Adipose tissue (tissue), 3 donors: ENCODE measurements around the gene ZNF689. TPM values are rescaled to one million over a fixed set of nuclear protein-coding genes. Genes with fewer than 3 reads are reported as not detected.
"Not testable (repeated sequence)": the region's sequence is repeated elsewhere in the genome, so short reads cannot be mapped to it uniquely, and the experiment has no call there.

Source experiments
- H3K27ac ChIP-seq: one replicate; pipeline ENCODE4 v1.5.1; 2013; ENCODE audit warnings: low read depth, low read length
- WGBS, 3 donors: extraction: QIAGEN DNeasy Blood & Tissue Kit; methylation state at CpG; one replicate each; pipeline ENCODE4 v1.1.7; 2013; 5-methylcytosine and 5-hydroxymethylcytosine counted together
- polyA plus RNA-seq, 3 donors: library from polyadenylated mRNA; stranded (reverse); fragments of 200-250 nt; gene quantifications; one replicate each; pipeline ENCODE4 v1.2.3, GENCODE V29; 2013
- donor health status: healthy with polysubstance abuse.
- donor health status: Bipolar disorder and iron deficiency.
- donor health status: healthy.

The ZNF689 gene
- polyA plus RNA-seq, 3 donors: 3.7 to 4.2 (median 4.2) TPM

DNA sequence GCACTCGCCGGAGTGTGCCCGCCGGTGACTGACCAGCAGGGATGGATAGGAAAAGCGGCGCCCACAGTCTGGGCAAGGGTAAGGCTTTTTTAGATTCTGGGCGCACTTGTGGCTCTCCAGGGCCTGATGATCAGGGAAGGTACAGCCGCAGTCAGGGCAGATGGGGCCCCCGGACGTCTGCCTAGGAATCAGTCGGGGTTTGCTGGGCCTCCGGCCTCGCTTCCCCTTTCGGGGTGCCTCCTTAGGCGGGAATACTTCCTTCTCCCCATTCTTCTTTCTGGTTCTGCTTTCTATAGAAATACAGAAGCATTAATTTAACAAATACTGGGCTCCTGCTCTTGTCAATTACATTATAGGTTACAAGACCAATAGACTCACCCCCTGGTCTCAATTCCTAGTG, 5.0 kb downstream of the ZNF689 start:
- H3K27ac ChIP-seq: no peak overlapping the region
- 66 to 91% (median 82%) methylated on average over 15 of the region's 15 CpGs for WGBS, 3 donors

DNA sequence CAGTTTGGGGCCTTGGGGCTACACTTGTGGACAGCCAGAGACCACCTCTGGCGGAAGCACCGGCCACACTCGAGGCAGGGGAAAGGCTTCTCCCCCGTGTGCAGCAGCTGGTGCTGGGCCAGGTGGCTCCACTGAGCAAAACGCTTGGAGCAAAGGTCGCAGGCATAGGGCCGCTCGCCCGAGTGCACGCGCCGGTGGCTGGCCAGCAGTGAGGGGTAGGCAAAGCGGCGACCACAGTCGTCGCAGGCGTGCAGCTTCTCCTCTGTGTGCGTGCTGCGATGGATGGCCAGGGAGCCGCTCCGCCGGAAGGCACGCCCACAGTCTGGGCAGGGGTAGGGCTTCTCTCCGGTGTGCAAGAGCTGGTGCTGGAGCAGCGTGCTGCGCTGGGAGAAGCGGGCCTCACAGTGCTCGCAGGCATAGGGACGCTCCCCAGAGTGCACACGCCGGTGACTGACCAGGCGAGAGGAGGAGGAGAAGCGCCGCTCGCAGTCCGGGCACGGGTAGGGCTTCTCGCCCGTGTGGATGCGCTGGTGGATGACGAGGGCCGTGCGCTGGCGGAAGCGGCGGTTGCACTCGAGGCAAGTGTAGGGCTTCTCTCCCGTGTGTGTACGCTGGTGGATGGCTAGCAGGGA, 5.8 kb downstream of the ZNF689 start:
- no peak overlapping the region for H3K27ac ChIP-seq
- WGBS, 3 donors: 90 to 94% (median 92%) methylated on average over 49 of the region's 49 CpGs

DNA sequence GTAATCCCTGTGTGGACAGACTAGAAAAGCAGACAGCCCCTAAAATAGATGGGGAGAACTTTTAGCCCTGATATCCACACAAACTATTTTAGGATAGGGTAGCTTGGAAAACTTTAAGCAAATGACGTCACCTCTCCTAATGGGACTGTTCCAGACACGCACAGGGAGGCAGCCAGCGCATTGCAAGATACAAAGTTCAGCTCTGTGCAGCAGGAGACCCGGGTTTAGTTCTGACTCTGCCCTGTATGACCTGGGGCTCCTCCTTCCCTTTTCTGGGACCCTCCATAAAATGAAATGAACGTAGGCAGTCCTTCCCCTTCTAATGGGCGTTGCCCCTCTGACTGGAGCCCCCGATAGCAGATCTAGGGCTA, 6.3 kb downstream of the ZNF689 start:
- no peak overlapping the region for H3K27ac ChIP-seq
- 84 to 87% (median 86%) methylated on average over 7 of the region's 7 CpGs for WGBS, 3 donors

DNA sequence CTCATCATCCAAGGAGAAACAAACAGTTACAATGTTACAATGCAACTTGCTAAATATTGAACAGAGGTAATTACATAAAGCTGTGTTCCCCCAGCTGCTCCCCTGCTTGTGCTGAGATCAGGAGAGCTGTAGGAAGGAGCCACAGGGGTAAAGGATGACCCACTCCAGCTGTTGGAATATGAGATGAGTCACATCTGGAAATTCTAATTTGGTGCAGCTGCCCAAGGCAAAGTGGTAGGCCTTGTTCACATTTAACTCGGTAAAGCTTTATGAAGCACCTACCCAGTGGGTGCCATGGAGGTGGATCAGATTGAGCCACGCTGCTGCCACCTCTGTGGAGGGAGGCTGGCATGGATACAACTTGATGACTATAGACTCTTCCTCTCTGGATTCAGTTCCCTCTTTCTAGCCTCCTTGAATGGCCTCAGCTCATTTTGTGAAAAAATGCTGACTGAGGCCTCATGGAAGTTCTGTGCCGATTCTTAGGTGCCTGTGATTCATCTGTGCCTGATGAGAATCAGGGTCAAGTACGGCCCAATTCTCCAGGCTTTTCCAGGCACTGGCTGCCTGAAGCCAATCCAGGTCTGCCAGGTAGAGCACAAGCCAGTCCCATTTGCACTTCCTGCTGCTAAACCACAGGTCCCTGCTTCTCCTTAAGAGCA, 7.4 kb downstream of the ZNF689 start:
- no peak overlapping the region for H3K27ac ChIP-seq
- 59 to 69% (median 60%) methylated on average over 4 of the region's 4 CpGs for WGBS, 3 donors

DNA sequence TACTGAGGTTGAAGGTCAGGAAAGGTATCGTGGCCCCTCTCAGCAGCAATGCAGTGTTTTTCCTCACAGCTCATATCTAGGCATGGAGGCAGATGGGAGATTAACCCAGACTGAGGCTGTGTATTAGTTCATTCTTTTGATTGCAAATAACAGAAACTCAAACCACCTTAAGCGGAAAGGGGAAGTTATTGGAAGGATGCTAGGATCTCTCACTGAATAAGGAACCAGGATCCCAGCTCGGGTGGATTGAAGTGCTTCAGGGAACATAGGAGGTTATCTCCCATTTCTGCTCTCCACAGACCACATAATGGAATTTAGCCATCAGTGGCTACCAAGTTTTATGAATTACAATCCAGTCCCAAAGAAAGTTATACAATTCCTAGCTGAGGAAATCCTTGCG, 8.2 kb downstream of the ZNF689 start:
- 57 to 78% (median 63%) methylated on average over 4 of the region's 4 CpGs for WGBS, 3 donors
- no peak overlapping the region for H3K27ac ChIP-seq

DNA sequence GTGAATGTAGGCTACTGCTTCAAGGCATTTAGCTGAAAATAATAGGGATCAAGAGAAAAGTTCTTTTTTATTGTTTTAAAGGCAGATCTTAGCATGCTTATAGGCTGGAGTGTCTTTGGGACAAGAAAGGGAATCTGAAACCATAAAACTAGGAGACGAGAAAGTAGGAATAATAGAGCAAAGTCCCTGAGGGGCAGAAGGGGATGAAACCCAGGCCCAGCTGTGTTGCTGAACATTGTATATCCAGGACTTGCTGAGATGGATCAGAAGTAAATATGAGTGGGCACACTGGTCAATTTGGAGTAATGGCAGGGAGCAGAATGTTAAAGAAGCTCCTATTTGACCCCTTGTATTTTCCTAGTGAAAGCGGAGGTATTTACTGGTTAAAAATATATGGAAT, 9.3 kb downstream of the ZNF689 start:
- no peak overlapping the region for H3K27ac ChIP-seq
- WGBS, 3 donors: 96 to 98% (median 97%) methylated on average over 2 of the region's 2 CpGs

DNA sequence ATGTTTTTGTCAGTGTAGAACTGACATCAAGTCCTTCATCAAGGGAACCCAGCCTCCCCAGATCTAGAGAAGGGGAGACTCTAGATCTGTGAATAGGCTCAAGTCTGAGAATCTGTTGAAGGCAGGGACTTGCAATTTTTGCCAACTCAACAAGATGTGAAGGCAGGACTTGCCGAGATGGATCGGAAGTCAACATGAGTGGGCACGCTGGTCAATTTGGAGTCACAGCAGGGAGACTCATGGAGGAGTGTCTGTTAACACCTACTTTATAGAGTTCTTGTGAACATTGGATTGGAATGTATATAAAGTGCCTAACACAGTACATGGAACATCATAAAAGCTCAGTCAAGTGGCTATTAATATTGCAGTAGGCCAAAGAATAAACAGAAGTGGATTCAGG, 10.0 kb downstream of the ZNF689 start:
- 93 to 99% (median 99%) methylated on average over 3 of the region's 3 CpGs for WGBS, 3 donors
- H3K27ac ChIP-seq: no peak overlapping the region

DNA sequence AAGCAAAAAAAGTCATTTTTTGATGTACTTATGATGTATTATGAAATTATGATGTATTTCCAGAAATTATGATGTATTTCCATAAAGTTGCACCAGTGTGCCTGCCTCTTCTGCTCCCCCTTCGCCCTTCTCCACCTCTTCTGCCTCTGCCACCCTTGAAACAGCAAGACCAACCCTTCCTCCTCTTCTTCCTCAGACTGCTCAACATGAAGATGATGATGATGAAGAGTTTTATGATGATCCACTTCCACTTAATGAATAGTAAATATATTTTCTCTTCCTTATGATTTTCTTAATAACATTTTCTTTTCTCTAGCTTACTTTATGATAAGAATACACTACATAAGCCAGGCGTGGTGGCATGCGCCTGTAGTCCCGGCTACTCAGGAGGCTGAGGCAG, 17.3 kb downstream of the ZNF689 start:
- H3K27ac ChIP-seq: no peak overlapping the region
- WGBS, 3 donors: 96% methylated on average over 4 of the region's 4 CpGs

DNA sequence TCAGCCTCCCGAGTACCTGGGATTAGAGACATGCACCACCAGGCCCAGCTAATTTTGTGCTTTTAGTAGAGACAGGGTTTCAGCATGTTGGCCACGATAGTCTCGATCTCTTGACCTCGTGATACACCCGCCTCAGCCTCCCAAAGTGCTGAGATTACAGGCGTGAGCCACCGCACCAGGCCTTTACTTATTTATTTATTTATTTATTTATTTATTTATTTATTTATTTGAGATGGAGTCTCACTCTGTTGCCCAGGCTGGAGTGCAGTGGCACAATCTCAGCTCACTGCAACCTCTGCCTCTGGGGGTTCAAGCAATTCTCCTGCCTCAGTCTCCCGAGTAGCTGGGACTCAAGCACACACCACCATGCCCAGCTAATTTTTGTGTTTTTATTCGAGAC, 19.3 kb downstream of the ZNF689 start:
- H3K27ac ChIP-seq: not testable (repeated sequence)
- 93 to 97% (median 96%) methylated on average over 9 of the region's 9 CpGs for WGBS, 3 donors

DNA sequence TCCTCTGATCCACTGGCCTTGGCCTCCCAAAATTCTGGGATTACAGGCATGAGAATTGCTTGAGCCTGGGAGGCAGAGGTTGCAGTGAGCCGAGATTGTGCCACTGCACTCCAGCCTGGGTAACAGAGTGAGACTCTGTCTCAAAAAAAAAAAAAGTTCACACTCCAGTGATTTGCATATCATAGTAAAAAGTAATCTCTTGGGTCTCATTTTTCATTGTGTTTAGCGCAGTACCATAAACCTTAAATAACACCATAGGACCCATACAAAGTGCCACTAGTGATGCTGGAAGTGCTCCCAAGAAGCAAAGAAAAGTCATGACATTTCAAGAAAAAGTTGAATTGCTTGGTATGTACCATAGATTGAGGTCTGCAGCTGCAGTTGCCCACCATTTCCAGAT, 20.6 kb downstream of the ZNF689 start:
- WGBS, 3 donors: 92 to 95% (median 94%) methylated on average over 2 of the region's 2 CpGs
- not testable (repeated sequence) for H3K27ac ChIP-seq

DNA sequence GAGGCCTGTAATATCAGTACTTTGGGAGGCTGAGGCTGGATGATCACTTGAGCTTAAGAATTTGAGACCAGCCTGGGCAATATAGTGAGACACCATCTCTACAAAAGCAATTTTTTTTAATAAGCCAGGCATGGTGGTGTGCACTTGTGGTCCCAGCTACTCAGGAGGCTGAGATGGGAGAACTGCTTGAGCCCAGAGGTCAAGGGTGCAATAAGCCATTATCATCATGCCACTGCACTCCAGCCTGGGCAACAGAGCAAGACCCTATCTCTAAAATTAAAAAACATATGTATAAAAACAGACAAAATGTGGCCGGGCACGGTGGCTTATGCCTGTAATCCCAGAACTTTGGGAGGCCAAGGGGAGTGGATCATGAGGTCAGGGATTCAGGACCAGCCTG, 21.5 kb downstream of the ZNF689 start:
- H3K27ac ChIP-seq: no peak overlapping the region
- WGBS, 3 donors: 85 to 95% (median 93%) methylated on average over 2 of the region's 2 CpGs

DNA sequence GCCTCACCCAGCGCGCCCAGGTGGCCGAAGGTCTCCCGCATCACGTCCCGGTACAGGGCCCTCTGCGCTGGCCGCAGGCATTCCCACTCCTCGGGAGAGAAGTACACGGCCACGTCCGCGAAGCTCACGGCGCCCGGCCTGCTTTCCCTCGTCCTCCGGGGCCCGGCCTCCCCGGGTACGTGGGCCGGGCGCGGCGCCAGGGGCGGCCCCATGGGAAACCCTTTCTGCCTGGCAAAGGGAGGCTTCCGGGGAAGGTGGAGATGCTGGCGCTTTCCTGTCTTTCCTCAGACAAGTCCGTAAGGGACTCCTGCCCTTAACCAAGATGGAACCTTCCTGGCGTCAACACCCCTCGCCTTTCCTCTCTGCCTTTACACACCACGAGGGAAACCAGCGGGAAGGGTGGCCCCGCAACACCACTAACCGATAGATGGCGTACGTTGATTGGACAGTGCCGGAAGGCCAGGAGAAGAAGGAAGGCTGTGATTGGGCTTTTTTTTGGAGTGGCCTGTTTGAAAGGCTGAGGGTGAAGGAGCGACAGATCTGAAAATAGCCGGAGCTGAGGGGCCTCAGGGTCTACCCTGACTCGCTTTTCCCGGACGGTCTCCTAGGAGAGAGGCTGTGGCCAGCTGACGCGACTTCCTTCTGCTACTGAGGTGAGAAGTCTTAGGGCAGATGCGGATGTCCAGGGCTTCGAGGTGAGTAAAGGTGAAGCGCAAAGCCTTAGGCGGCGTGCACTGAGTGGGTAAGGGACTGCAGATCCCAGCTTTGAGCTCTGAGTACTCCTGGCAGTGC, 24.6 kb downstream of the ZNF689 start, which contains the start of gene ZNF785:
Gene ZNF785, minus strand, starts transcription at position 298 of the 792 bp plus-strand sequence. Its CDS starts 86 bp downstream, at position 212.
- 0 to 1% (median 1%) methylated on average over 50 of the region's 50 CpGs for WGBS, 3 donors
- peak within 1 kb of the TSS; percentile 44 for H3K27ac ChIP-seq

DNA sequence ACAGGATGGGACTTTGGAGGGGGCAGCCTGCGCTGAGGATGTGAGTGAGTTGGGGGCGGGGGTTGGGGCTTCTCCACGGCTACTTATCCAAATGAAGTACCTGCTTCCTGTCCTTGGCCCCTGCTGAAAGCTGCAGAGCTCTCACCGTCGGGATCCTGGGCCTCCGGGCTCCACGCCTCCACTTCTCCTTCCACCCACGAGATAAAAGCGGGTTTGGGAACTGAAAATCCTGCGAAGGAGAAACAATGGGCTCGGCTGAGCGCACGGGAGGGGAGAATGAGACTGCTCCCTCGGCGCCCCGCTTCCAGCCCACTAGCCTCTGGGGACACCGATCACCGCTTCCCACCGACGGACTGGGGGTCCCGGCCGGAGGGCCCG, 25.2 kb downstream of the ZNF689 start:
- WGBS, 3 donors: 0 to 1% (median 1%) methylated on average over 23 of the region's 23 CpGs
- peak overlapping the region; percentile 44 for H3K27ac ChIP-seq

DNA sequence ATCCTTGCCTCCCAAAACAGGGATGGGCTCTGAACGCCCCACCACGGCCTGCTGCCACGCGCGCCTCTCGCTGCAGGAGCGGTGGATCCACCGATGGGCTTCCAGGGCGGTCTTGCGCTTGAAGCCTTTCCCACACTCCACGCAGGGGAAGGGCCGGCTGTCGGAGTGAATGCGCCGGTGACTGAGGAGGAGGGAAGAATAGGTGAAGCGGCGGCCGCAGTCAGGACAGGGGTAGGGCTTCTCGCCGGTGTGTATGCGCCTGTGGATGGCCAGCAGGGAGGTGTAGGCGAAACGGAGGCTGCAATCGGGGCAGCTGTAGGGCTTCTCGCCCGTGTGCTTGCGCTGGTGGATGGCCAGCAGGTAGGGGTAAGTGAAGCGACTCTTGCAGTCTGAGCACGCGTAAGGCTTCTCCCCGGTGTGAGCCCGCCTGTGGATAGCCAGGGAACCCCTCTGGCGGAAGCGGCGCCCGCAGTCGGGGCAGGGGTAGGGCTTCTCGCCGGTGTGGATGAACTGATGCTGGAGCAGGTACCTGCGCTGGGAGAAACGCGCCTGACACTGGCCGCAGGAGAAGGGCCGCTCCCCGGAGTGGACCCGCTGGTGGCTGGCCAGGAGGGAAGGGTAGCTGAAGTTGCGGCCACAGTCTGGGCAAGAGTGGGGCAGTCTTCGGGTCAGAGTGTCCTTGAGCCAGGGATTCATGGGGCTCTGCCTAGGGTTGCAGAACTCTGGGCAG, 27.4 kb downstream of the ZNF689 start:
- WGBS, 3 donors: 92 to 96% (median 96%) methylated on average over 48 of the region's 48 CpGs
- H3K27ac ChIP-seq: no peak overlapping the region

DNA sequence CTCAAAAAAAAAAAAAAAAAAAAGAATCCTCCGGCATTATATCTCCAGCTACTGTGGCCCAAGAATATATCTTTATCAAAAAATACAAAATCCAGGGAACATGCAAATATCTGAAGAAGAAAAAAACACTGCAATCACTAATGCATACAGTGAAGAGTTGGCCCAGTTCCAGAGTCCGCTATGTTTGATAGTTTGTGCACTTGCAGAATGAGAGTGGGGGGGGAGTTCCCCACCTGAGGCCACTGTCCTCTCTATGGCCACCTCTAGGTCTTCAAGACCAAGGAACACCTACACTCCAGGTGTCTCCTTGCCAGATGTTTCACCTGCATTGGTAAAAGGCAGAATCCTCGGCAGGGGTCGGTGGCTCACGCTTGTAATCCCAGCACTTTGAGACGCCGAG, 28.7 kb downstream of the ZNF689 start:
- no peak overlapping the region for H3K27ac ChIP-seq
- 84 to 89% (median 85%) methylated on average over 7 of the region's 7 CpGs for WGBS, 3 donors

DNA sequence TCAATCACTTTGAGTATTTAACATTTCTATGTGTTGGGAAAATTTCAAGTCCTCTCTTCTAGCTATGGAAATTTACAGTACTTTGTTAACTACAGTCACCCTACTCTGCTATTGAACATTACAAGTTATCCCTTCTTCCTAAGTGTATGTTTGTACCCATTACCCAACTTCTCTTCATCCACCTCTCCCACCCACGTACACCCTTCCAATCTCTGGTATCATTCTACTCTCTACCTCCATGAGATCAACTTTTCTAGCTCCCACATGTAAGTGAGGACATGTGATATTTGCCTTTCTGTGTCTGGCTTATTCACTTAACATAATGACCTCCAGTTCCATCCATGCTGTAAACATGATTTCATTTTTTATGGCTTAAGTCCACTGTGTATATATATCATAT, 35.5 kb downstream of the ZNF689 start:
- H3K27ac ChIP-seq: no peak overlapping the region
- 50 to 76% (median 69%) methylated on average over 1 of the region's 1 CpG for WGBS, 3 donors

DNA sequence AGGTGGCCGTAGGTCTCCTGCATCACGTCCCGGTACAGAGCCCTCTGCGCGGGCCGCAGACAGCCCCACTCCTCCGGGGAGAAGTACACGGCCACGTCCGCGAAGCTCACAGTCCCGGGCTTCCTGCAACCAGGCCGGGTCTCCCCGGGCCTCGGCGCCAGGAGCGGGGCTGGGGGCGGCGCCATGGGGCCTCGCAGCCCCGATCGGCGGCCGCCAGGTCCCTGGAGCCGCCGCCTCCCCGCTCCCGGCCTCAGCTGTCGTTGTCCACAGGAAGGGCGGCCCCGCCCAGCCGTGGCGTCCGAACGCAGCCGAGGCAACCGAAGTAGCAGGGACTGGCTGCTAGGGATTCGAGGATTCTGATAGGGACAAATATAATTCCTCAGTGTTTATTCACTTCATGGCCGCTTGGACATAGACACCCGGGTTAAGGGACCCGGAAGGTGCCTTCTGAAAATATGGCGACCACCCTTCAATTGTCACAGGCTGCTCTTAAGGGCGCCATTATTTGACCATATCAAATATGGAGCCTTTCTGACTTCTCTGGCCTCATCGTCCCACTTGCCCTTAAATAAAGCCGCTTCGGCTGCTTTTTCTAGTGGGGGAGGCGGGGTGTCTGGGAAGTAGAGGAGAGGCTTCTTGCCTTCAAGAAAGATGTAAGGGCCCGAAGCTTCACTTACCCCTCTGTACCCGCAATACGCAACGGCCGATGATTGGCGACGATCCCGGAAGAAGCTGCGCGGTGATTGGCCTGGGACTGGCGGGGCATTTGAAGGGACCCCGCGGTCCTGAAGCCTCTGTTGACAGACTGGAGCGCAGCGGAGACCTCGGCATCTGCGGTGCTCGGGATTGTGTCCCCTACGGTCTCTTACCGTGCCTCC, 38.5 kb downstream of the ZNF689 start, which contains the start of gene ZNF688:
Gene ZNF688, minus strand, starts transcription at position 270 of the 878 bp plus-strand sequence. Its CDS starts 85 bp downstream, at position 185.
- H3K27ac ChIP-seq: peak within 1 kb of the TSS; percentile 51
- 0 to 1% (median 0%) methylated on average over 51 to 67 of the region's 67 CpGs for WGBS, 3 donors
